ENCODE results near the gene PTPRN2.

PTPRN2 gene

DNA sequence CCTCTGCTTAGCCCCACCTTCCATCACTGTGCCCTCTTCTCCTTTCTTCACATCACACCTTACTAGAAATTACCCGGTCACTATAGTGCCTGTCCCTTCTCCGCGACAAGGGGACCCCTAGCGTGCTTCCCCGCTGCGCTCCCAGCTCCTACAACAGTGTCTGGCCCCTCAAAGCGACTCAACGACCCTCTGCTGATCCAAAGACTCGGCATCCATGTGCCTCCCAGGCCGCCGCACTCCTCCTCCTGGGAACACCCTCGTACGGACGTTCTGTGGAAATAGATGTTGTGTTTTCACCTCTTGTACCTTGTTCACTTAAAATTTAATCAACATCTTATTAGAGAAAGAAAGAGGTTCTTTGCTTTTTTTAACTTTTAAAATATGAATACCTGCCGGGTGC, 787.3 kb downstream of the PTPRN2 start:
- DNase-seq = no peak

DNA sequence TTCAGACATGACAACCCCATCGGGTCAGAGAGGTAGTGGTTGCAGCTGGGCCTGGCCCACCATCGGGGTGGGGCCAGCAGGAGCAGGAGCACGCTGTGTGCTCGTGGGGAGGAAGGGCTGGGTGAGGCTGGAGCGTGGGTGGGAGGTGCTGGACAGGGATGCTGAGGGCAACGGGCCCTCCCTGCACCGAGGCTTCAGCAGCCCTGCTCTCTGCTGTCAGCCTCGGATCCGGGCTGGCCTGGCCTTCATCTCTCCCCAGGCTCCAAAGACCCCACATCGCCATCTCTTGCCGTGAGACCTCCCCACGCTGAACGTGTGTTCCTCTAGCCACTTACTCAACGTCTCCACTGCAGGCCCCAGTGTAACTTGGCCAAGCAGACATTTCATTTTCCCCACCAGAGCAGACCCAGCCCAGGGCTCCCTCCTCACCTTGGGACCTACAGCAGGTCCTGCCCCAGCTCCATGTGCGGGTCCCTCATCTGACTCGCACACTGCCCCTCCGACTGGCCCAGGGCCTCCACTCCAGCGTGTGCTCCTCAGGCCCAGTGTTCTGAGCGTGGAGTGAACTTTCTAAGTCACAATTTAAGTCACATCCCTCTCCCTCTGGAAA, 788.4 kb downstream of the PTPRN2 start:
- no peak for DNase-seq

DNA sequence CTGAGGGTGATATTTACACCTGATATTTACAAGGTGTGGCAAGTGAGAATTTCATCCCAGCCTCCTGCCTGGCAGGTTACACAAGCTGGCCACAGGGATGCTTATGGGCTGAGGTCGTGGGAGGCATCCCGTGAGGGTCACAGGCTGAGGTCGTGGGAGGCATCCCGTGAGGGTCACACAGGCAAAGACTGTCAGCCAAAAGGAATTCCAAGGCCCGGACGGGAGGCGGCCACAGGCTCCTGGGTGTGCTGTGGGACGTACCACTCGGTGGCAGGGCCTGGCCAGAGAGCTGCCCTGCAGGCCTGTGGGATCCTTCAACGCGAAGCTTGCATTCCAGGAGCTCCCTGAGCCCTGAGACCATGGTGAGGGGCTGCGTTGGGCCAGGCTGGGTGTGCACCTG, 790.3 kb downstream of the PTPRN2 start:
- DNase-seq = no peak

DNA sequence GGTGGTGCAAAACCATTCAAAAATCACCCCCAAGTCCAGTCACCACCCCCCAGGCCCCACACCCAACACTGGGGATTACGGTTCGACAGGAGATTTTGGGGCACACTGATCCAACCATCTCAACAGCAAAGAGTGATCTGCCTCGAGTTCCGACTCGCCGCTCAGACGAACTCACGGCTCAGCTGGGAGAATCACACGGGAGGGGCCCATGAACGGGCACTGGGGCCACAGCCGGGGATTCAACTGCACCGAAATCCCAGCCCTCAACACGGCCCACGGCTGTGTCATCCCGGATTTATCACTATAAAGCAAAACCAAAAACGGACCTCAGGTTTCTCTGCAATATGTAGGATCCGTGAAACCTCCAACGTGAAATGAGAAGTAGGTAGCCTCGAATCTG, 790.8 kb downstream of the PTPRN2 start:
- no peak for DNase-seq

DNA sequence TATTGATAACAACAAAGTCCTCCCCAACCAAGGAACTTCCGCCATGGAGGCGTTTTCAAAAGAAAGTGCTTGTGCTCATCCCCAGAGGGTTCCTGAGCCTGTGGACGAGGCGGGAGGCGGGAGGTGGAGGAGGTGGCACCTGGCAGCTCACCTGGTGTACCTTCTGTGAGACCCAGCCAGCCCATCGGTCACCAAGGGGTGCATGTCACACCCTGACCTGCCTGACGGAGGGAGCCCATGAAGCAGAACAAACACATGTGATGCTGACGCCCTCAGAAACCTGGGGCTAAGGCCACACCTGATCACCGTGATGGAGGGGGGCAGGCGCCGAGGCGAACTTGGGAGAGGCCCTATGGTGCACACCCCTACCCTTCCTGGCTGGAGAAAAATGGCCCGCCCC, 792.0 kb downstream of the PTPRN2 start:
- no peak for DNase-seq

DNA sequence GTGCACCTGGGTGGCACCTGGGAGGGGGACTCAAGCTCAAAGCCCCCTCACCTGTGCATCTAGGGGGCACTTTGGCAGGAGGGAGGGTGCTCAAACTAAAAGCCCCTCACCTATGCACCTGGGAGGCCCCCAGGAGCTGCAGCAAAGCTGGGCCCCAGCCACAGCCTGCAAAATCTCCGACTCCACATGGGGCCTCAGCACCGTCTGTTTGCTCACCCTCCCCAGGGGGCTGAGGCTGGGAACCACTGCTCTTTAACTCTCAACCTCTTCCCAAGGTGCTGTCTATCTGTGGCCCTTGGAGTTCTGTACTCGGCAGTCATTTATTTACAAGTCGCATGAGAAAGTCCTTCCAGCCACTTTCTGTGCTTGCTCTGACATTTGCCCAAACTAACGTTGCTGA, 792.4 kb downstream of the PTPRN2 start:
- DNase-seq = no peak

DNA sequence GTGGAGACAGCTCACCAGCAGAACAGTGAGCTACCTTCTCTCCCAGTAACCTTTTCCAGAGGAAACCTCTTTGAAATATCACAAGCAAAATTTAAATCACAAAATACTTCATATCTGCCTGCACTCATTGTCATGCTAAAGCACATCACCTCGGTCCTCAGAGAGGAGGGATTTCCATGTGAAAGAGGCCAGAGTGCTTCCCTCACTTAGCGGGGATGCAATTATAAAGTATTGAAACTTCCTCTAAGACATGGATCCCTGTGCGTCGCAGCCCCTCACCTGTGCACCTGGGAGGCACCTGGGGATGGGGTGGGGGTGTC, 792.9 kb downstream of the PTPRN2 start:
- no peak for DNase-seq

DNA sequence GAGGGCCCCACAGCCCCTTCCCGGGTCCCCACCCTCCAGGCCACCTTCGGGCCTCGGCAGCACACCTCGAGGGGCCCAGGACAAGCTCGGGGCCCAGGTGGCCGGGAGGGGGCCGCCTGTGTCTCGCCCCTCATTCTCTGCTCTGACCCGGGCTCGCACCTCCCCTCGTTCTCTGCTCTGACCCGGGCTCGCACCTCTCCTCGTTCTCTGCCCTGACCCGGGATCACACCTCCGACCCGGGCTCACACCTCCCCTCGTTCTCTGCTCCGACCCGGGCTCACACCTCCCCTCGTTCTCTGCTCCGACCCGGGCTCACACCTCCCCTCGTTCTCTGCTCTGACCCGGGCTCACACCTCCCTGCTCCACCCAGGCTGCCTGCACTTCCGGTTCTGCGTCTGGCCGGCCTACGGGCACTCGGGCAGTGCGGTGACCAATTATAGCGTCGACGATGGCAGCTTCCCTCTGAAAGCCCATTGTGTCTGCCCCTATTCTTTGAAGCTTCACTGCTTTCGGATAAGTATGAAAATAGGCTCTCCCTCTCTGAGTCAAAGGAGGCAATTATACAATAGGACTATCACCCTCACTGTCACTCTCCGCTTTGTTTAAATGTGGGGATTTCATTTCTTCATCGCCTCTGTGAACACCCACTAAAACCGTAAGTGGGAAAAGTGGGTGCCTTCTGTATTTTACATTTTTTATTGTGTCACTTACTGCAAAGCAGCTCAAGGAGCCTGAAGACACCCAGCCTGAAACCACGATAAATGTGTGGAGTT, 793.5 kb downstream of the PTPRN2 start:
- no peak for DNase-seq

DNA sequence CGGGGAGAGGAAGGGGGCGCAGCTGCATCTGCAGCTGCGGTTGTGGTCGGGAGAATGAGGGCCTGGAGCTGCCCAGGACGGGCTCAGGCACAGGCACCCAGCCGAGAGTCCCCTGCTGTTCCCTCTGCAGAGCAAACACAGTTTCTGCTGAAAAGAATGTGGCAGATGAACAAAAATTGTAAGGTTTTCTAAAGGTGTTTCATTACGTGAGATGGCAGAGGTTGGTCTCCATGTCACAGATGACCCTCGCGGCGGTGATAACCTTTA, 794.6 kb downstream of the PTPRN2 start:
- no peak for DNase-seq

DNA sequence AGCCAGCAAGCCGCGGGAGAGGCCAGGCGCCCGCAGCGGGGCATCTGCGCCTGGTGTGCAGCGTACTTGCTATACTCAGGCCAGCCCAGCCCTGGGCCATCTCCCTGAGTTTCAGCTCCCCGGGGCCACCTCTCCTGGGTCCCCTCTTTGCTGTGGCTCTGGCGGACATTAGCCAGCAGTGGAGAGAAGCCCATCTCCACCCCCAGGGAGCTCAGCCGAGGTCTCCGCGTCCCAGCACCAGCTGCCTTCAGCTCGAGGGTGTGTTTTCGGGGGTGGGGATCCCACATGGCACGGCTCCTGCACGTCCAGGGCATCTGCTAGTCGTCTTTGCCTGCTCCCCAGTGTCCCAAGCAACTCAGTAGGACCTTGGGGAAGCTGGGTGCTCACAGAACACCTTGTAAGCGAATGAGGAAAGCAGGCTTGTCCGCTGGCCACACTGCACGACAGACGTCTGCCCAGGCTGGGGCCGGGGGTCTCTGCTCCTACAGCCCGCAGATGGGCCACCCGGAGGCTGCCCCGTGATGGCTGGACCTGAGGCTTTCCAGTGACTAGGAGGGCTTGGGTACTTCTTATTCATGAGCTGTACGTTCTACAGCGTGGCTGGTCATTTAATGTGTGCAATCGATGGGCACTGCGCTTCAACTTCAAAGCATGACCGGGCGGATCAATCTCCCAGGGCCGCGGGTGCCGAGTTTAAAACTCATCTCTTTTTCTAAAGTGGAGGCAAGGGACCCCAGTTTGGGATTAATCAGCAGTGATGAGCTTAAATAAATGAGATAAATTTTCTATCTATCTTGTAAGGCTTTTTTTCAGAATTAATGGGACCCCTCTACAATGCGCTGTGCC, 795.2 kb downstream of the PTPRN2 start:
- no peak for DNase-seq

DNA sequence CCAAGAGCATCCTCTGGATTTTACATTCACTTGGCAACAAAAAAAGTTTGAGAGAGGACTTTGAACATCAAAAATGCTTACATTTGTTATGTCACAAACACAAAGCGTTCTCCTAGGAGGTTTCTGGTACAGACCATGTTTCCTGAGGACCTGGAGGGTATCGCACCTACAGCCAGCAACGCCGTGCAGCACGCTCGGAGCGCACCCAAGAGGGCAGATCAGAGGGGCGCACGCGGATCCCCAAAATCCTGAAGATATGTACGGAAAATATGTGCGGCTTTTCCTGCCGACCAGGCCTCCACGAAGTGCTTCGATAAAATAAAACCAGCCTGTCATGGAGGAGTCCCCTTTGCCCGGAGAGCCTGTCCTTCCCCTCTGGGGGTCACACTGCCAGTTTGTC, 796.0 kb downstream of the PTPRN2 start:
- DNase-seq = no peak

DNA sequence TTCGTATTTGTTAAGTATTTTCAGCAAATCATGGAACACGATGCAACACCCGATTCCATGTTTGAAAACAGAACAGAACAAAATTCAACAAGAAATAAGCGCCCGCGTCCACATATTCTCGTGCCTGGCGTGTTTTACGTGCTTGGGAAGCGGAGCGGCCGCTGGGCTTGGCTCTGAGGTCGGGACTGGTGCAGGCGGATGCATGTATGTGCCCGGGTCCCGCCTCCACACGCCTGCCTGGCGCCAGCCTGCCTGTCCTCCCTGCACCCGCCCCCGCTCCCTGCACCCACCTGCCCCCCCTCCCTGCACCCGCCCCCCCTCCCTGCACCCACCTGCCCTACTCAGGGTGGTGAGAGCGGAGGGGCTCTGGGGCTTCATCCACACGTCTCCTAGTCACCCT, 796.4 kb downstream of the PTPRN2 start:
- DNase-seq = no peak

DNA sequence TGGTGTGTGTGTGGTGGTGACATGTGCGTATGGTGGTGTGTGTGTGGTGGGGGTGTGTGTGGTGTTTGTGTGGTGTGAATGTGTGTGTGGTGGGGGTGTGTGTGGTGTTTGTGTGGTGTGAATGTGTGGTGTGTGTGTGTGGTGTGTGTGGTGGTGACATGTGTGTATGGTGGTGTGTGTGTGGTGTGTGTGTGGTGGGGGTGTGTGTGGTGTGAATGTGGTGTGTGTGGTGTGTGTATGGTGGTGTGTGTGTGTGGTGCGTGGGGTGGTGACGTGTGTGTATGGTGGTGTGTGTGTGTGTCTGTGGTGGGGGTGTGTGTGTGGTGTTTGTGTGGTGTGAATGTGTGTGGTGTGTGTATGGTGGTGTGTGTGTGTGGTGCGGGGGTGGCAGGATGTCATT, 797.7 kb downstream of the PTPRN2 start:
- DNase-seq = no peak

DNA sequence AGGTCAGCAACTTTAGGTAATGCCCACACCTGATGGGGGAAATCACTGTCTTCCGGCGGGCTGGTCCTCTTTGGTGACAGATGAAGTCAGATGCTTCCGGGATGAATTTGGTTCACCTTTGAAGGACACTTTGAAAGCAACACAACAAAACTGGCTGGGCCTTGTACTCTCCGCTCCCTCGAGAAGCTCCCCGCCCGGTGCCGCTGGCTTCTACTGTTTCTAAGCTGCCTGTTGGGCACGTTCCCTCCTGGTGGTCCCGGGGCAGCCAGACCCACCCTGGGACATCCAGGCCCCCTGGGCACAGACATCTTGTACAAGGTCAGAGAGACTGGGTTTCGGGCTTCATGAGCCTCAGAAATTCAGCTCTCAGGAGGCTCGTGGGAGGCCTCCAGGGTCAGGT, 798.5 kb downstream of the PTPRN2 start:
- DNase-seq = no peak

DNA sequence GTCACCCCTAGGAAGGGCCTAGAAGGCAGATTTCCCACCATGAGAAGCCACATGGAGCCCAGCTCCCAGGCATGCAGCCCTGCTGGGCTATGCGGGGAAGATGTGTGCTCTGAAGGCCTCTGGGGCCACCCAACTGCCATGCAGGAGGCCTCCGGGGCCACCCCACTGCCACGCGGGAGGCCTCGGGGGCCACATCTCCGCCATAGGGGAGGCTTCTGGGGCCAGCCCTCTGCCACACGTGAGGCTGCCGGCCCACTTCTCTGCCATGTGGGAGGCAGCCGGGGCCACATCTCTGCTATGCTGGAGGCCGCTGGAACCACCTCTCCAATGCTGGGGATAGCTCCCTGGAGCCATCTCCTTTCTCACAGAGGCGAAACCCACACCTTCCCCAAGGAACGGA, 799.0 kb downstream of the PTPRN2 start:
- no peak for DNase-seq

DNA sequence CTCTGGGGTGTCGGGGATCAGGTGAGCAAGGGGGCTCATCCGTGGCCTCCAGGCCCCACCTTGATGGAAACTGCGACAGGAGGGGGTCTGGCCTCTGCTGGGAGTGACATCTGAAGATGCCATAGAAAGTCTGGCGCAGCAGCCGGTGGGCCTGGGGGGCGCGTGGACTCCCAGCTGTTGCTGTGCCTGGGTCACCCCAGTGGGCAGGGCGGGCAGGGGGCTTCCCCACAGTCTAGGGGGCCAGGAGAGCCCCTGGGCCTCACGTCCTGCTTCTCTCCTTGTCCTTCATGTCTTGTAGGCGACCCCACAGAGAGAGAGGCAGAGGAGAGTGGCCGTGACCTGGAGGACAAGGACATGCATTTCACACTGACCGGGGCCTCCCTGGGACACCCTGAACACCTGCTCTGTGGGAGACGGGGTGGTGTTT, 800.3 kb downstream of the PTPRN2 start:
- no peak for DNase-seq

DNA sequence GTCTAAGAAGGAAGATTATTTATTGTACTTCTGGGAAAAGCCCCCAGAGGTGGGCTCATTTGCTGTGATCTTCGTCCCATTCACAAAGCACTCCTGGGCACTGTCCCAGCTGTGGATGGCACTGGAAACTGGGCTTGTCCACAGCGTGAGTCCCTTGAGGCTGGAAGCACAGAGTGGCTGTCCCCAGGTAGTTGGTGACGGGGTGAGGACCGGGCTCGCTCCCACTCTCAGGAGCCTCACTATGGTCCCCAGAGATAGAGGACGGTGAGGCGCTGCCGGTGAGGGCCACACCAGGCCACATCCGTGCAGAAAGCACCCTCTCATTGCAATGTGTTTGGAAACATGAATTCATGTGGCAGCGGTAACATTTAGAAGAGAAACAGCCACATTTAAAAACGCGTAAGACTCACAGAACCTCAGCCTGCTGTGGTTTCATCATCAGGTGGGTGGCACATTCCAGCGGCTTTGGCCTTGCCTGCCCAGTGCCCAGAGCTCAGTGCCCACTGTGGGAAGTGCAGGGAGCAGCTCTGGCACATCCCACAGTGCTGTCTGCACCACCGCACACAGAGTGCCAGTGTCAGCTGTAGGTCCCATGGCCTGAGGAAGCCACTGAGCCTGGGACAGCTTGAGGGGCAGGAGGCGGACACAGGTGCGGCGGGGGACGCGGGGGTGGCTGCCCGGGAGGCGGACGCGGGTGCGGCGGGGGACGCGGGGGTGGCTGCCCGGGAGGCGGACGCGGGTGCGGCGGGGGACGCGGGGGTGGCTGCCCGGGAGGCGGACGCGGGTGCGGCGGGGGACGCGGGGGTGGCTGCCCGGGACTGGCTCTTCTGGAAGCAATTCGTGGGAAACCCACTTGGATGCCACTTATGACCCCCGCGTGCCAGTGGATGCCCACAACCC, 801.0 kb downstream of the PTPRN2 start:
- DNase-seq = no peak

DNA sequence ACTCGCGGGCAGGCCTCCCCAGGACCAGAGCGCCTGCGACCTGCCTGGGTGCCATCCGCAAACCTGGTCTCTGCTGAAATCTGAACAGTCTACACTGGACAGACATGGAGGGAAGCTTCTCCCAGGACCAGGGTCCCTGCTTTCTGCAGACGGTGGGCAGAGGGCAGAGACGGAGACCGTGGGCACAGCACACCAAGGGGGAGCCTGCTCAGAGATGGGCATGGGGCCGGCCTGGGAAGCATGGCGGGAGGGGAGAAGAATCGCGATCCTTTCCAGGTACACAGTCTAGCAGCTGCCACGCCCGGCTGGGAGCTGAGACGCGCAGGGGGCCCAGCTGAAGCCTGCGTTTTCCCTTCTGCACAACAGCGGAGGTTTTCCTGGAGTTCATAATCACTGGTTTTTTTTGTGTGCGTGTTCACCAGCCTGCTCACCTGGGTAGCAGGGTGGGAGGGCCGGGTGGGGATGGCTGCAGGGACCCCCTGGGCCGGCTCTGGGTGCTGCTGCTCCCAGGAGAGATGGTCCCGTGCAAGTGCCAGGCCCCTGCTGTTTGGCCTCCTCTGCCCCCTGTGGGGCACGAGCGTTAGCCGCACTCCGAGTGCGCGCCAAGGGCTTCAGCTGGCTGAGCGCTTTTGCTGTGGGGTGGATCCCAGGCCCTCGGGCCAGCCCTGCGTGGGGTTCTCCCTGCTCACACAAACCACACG, 802.0 kb downstream of the PTPRN2 start:
- no peak for DNase-seq

DNA sequence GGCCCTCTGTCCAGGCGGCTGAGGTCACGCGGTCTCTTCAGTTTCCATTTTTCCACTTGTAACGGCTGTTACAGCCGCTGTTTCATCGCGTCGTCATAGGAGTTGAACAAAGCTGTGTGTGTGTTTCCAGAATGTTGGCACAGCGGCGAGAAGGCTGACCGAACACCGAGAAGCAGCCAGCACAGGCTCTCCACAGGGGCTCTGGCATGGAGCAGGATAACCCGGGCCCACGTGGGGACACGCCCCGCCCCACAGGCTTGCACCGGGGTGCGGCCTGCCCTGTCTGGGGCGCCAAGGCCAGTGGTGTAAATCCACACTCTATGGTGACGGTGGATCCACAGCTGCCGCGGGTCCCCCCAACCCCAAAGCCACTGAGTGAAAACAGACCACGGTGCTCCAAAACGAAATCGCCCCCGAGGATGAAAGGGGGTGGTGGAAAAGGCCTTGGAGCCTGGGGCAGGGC, 802.6 kb downstream of the PTPRN2 start:
- no peak for DNase-seq

DNA sequence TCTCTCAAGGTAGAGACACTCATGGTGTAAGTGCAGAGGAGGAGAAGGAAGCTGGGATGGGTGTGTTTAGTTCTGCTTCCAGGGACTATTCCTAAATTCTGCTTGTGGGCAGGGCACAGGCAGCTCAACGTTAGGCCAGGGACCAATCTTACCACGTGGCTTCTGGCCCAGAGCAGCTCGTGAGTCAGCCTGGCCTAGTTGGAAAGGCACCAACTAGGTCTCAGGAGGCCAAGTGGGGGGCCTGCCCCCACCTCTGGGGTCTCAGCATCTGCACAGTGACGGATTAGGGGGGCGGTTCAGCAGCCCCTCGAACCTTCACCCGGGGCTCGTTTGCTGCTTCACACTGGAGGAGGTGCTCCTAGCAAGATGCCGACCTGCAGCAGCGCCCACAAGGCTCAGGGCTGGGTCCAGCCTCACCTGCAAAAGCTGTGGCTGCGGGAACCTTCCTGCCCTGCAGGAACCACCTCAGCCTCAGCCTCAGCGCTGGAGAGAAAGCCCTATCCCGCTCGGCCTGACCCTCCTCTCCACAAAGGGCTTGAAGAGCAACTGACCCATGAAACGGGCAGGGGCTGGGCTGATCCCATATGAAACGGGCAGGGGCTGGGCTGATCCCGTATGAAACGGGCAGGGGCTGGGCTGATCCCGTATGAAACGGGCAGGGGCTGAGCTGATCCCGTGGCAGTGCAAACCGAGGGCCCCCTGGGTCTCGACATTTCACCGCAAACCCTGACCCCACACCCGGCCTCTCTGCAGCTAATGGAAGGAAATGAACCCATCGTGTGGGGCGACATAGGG, 803.4 kb downstream of the PTPRN2 start:
- DNase-seq = no peak

DNA sequence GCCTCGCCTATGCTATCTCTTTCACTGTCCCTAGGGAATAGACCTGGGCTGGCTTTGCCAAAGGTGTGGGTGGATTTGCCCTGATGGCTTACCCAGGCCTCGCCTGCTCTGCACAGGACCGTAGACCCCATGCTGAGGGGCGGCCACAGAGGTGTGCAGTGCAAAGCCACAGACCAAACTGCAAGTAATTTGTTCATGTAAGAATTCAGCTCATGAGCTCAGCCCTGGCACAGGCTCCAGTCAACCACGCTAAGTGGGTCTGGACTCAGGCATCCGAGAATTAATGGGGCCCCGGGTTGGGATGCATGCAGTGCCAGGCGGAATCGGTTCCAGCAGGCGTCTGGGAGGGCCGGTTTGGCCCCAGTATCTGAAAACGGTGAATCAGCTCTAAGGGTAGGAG, 805.6 kb downstream of the PTPRN2 start:
- no peak for DNase-seq

DNA sequence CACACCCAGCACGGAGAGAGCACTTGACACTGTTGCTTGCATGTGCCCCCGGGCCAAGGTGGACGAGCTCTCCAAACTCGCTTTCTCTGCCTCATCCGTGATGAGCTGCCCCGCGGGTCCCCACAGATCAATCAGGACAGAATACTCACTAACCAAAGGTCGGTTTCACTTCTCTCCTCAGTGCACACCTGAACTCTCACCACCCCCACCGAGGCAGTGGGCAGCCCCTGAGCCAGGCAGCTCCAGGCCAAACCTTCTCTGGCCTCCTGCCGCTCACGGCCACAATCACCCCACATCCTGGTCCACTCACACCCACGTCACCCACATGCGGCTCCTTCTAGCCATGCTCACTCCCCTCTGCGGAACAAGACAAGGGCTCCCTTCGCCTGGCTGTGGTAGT, 806.9 kb downstream of the PTPRN2 start:
- DNase-seq = no peak

Measured in inflammatory macrophage (primary cell).